Neutrophil (primary cell): ENCODE measurements around the gene PKD2.

ENCODE experiments used
- H3K27ac ChIP-seq: fragments of 200-600 bp; sonication (generic); 2 replicates; pipeline ENCODE4 v1.5.1; 2016; ENCODE audit warnings: mild to moderate bottlenecking, moderate library complexity
- H3K27me3 ChIP-seq: fragments of 200-600 bp; sonication (generic); 2 replicates; pipeline ENCODE4 v1.6.0; 2016; ENCODE audit warnings: mild to moderate bottlenecking
- H3K36me3 ChIP-seq: fragments of 200-600 bp; sonication (generic); 2 replicates; pipeline ENCODE4 v1.5.1; 2017
- H3K4me1 ChIP-seq, 2 experiments: fragments of 200-600 bp in 1 of 2; sonication (generic) in 1 of 2; 1 replicate in 1 of 2; 2 replicates in 1 of 2; pipeline versions ENCODE4 v1.5.1 to v1.6.1; 2013 to 2016; ENCODE audit warnings: low read depth in 1 of 2, low read length in 1 of 2, mild to moderate bottlenecking in 1 of 2, moderate library complexity in 1 of 2; ENCODE audit not compliant: control insufficient read depth in 1 of 2, insufficient read depth in 1 of 2
- H3K4me3 ChIP-seq, 2 experiments: fragments of 200-600 bp in 1 of 2; sonication (generic) in 1 of 2; 1 replicate in 1 of 2; 2 replicates in 1 of 2; pipeline ENCODE4 v1.5.1; 2013 to 2016; ENCODE audit warnings: low read depth in 1 of 2, low read length in 1 of 2, mild to moderate bottlenecking in 1 of 2, moderate library complexity in 1 of 2
- H3K9me3 ChIP-seq: fragments of 200-600 bp; sonication (generic); 2 replicates; pipeline ENCODE4 v1.5.1; 2016
- TF ChIP-seq, protein P1 (sequence below): fragments of 200-600 bp; sonication (generic); IDR thresholded peaks from 2 replicates; pipeline ENCODE4 v1.5.1; 2016; ENCODE audit warnings: antibody characterized with exemption

The PKD2 gene

DNA sequence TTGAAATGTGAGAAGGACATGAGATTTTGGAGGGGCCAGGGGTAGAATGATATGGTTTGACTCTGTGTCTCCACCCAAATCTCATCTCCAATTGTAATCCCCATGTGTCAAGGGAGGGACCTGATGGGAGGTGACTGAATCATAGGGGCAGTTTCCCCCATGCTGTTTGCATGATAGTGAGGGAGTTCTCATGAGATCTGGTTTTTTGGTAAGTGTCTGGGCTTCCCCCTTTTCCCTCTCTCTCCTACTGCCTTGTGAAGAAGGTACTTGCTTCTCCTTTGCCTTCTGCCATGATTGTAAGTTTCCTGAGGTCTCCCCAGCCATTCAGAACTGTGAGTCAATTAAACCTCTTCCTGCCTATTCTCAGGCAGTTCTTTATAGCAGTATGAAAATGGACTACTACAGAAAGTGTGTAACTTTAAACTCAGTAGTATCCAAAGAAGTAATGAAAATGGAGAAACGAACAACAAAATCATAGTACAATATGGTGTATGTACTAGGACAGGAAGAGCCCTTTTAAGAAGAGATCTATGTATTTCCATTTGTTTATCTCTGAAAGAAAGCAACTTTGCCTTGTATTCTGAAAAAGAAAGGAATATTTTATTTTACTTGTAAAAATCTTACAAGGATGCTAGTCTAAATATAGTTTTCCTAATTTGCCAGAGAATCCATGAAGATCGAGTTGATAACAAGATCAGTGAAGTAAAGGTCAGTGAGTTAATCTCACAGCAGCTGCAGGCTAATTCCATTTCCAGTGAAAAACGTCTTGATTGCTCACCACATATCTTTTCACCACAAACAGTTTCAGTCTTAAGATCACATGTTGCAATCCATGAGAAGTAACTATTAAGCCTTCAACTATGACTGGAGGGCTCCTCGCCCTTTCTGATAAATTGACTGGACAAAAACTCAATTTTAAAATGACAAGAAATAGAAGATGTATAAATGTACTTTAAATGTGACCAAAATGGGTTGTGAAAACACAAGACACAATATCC lies 20.5 kb downstream of the PKD2 start:
- H3K4me1 ChIP-seq, result no peaks in the 10 kb centered on the region

DNA sequence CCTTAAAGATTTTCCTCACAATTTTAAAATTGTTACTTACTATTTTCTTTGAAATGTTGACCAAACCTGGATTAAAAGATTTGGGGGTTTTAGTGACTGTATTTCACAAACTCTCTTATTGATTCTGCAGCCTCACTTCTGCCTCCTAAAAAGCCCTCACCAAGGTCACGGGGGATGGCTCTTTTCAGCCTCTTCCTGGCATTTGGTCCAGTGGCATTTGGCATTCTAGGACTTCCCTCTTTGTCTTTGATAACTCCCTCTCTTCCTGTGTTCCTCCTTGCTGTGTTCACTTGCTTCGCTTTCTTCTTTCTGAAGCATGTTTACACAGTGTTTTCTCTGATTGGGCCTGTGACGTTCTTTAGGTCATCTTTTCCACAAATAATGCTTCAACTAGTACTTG lies 21.5 kb downstream of the PKD2 start:
- Histone ChIP-seq H3K27ac (no peak overlapping the region), H3K4me1 (no peaks in the 10 kb centered on the region), H3K9me3 (no peaks in the 10 kb centered on the region), H3K27me3 (no peaks in the 10 kb centered on the region), H3K36me3 (peaks cover 21% of the 10 kb centered on the region), H3K4me3 (no peak overlapping the region)
- TF ChIP-seq, protein P1, sequence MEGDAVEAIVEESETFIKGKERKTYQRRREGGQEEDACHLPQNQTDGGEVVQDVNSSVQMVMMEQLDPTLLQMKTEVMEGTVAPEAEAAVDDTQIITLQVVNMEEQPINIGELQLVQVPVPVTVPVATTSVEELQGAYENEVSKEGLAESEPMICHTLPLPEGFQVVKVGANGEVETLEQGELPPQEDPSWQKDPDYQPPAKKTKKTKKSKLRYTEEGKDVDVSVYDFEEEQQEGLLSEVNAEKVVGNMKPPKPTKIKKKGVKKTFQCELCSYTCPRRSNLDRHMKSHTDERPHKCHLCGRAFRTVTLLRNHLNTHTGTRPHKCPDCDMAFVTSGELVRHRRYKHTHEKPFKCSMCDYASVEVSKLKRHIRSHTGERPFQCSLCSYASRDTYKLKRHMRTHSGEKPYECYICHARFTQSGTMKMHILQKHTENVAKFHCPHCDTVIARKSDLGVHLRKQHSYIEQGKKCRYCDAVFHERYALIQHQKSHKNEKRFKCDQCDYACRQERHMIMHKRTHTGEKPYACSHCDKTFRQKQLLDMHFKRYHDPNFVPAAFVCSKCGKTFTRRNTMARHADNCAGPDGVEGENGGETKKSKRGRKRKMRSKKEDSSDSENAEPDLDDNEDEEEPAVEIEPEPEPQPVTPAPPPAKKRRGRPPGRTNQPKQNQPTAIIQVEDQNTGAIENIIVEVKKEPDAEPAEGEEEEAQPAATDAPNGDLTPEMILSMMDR, result no peak

More for the DNA sequence above, 20.5 kb downstream of the PKD2 start:
- no peaks in the 10 kb centered on the region for H3K9me3 ChIP-seq
- H3K27ac ChIP-seq, result no peak overlapping the region
- H3K27me3 ChIP-seq, result no peaks in the 10 kb centered on the region
- peaks cover 20% of the 10 kb centered on the region for H3K36me3 ChIP-seq
- TF ChIP-seq, protein P1, result no peak
- H3K4me3 ChIP-seq, result no peak overlapping the region

DNA sequence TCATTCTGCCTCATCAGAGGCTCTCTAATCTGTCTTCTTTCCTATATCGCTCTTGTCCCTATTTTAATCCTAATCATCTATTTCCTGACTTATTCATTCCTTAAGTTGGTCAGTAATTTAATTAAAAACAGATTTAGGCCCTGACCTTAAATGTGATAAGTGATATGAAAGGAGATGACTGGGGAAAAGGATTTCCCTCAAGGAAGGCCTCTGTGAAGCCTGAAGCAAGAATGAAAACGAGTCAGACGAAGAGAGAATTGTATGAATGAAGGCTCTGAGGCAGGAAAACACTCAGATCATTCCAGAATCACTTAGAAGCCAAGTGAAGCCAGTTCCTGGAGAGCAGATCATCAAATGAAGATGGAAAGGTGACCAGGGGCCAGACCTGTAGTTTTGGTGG lies 22.1 kb downstream of the PKD2 start:
- Histone ChIP-seq H3K36me3 (peaks cover 21% of the 10 kb centered on the region), H3K27ac (no peak overlapping the region), H3K27me3 (no peaks in the 10 kb centered on the region), H3K4me1 (no peaks in the 10 kb centered on the region), H3K9me3 (no peaks in the 10 kb centered on the region), H3K4me3 (no peak overlapping the region)
- TF ChIP-seq, protein P1, result no peak

DNA sequence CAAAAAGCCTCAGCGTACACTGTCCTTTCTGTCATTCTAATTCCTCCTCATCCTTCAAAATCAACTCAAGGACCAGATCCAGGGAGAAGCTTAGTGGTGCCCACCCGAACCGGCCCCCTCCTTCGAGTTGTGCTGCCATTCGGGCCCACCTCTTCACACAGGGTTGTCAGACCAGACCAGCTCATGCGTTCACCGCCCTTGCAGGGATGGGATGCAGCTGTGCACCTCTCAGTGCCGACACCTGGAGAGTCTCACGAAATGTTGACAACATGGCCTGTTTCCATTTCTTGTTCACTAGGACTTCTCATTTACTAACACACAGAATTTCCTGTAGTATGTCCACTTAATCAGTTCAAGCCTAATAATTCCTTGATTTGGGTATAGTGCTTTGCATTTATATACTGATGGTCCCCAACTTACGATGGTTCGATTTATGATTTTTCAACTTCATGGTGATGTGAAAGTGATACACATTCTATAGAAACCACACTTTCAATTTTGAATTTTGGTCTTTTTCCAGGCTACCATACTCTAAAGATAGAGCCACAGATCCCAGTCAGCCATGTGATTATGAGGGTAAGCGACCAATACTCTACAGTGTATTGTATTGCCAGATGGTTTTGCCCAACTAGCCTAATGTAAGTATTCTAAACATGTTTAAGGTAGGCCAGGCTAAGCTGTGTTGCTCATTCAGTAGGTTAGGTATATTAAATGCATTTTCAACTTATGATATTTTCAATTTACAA lies 23.3 kb downstream of the PKD2 start:
- Histone ChIP-seq H3K9me3 (no peaks in the 10 kb centered on the region), H3K27ac (no peak overlapping the region), H3K36me3 (peaks cover 25% of the 10 kb centered on the region), H3K4me3 (no peak overlapping the region), H3K4me1 (no peaks in the 10 kb centered on the region), H3K27me3 (no peaks in the 10 kb centered on the region)
- TF ChIP-seq, protein P1, result no peak

DNA sequence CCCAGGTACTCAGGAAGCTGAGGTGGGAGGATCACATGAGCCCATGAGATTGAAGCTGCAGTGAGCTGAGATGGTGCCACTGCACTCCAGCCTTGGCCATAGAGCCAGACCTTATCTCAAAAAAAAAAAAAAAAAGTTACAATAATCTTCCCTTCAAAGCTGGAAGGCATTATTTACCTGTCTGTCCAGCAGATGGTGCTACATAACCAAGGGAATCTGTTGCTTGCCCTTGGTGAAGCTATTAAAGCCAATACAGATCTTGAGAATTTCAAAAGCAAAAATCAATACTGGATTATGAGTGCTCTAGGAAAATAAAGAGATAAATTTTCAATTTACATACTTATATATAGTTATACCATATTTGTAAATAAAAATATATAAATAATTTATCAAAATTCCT lies 25.9 kb downstream of the PKD2 start:
- H3K27ac ChIP-seq, result no peak overlapping the region
- no peak overlapping the region for H3K4me3 ChIP-seq
- TF ChIP-seq, protein P1, result no peak
- H3K27me3 ChIP-seq, result no peaks in the 10 kb centered on the region
- H3K9me3 ChIP-seq, result no peaks in the 10 kb centered on the region
- peaks cover 44% of the 10 kb centered on the region for H3K36me3 ChIP-seq
- no peaks in the 10 kb centered on the region for H3K4me1 ChIP-seq
